Hematopoietic multipotent progenitor cell treated with erythropoietin and hydrocortisone succinate and interleukin-3 and kit ligand, for 4 days (in vitro differentiated cells): Measurements from ENCODE around the gene EEF2.
"Not testable (repeated sequence)": the region's sequence is repeated elsewhere in the genome, so short reads cannot be mapped to it uniquely, and the experiment has no call there.

Experiments
- DNase-seq: peaks from one replicate; pipeline ENCODE4 v3.0.0-alpha.2; 2015

EEF2 gene

DNA sequence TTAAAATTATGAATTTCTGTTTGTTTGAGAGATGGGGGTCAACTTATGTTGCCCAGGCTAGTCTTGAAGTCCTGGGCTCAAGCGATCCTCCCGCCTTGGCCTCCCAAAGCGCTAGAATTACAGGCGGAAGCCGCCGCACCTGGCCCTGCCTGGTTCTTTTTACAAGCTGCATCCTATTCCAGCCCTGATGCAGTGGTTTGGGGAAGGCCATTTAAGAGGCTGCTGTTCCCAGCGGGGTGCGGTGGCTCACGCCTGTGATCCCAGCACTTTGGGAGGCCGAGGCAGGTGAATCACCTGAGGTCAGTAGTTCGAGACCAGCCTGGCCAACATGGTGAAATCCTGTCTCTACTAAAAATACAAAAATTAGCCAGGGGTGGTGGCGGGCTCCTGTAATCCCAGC is 17.3 kb downstream of the EEF2 start:
- DNase-seq, result not testable (repeated sequence)

DNA sequence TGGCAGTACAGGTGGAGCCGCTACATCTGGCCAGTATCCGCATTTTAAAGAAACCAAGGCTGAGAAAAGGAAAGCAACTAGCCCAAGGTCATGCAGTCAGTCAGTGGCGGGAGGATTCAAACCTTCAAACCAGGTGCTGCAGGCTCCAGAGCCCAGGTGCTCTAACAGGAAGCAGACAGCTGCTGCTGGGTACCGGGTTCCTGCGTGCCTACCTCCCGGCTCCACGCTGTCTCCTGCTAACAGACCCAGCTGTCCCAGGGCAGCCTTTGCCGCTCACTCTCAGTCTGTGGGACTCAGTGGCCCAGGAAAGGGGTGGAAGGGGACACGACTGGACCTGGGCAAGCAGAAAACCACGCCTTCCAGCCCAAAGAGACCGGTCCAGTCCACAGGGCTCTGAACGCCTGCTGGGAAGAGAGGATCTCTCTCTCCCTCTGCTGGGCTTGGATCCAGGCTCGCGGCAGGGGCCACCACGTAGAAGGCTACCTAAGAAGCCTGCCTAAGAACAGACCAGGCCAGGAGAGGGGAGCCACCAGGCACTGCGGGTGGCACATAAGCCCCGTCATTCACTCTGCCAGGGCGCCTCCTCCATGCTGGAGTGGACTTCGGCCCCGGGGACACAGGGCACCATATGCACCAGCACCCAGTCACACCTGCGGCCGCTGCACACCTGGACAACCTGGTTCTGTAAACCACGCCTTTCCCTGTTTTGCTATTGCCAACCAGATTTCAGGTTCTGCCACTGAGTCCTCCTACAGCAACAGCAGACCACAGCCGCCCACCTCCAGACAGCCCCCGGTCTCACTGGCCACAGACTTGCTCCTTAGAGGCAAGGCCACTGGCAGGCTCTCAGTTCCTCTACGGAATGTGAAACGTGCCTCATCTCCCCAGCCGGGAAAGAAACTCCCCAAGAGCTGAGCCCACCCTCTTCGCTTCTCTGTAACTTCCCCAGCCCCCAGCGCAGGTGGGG is 18.9 kb downstream of the EEF2 start:
- DNase-seq, result no peak

- DNase-seq, result no peak
Observed at GRCh38 chr19:3964256-3965194, 20.7 kb downstream of the EEF2 start.

- DNase-seq, result no peak
Observed at GRCh38 chr19:3963458-3964255, 21.6 kb downstream of the EEF2 start.

GRCh38 chr19:3961007-3961406 is 24.3 kb downstream of the EEF2 start:
- no peak for DNase-seq

DNA sequence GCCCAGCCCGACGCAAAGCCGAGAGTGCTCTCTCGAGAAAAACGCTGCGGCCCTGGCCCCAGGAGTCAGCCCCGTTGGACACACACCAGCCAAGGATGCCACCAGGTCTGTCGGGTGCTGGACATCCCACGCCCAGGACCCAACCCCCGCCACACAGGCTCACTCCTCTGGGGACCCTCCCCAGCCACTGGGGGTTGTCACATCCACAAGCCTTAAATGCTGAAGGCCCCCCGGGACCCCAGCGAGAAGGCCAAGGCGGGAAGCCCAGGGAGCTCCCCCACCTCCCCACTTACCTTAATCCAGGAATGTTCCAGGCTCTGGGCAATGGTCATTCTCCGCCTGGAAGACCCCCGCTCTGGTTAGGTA is 25.5 kb downstream of the EEF2 start:
- no peak for DNase-seq

DNA sequence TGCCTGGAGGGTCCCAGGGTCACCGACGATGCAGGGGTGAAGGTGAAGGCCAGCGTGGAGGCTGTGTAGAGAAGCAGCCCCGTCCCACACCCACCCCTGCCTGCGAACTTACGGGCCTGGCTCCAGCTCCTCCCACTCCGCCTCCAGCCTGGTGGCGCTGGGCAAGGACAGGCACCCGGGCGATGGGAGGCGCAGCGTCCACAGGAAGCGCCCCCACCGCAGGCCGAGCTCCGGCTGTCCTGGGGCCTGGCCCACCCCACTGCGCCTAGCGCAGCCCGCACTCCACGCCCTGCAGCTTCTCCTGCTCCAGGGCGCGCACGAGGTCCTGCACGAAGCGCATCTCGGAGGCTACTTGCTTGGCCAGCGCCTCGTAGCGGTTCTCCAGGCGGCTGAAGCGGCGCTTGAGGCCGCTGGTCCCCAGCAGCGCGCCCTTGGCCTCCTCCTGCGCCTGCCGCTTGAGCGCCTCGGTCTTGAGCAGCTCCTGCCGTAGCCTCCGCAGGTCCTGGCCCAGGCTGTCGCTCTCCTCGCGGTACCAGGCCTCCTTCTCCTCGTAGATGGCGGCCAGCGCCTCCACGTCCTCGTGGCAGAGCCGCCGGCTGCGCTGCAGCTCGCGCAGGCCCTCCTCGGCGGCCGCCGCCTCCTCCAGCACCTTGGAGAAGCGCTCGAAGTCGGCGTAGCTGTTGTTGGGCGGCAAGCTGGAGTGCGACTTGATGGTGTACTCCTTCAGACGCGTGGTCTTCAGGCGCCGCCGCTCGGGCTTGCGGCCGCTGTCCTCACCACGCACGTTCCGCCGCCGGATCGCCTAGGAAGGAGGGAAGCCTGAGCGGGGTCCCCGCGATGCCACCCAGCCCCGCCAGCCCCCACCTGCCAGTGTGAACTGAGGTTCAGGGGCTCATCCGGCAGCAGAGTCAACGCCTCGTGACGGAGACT is 26.2 kb downstream of the EEF2 start:
- no peak for DNase-seq

GRCh38 chr19:3955688-3956087 is 29.6 kb downstream of the EEF2 start:
- no peak for DNase-seq

GRCh38 chr19:3955276-3955675 is 30.0 kb downstream of the EEF2 start:
- not testable (repeated sequence) for DNase-seq

DNA sequence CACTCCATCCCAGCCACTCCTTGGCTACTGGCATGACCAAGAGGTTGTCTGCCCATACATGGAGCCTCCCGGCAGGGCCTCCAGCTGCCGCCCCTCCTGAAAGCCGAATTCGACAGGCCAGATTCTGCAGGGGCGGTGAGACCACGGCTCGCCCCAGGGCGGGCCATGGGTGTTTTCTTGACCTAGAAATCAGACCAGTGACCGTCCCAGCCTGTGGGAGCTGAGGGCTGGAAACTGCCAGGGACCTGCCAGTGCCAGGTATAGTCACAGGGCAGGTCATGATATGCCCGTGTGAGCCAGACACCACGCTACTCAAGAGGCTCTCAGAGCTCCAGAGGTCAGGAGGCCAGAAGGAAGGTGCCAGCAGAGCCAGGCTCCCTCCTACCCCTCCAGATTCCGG is 31.2 kb downstream of the EEF2 start:
- DNase-seq, result no peak

DNA sequence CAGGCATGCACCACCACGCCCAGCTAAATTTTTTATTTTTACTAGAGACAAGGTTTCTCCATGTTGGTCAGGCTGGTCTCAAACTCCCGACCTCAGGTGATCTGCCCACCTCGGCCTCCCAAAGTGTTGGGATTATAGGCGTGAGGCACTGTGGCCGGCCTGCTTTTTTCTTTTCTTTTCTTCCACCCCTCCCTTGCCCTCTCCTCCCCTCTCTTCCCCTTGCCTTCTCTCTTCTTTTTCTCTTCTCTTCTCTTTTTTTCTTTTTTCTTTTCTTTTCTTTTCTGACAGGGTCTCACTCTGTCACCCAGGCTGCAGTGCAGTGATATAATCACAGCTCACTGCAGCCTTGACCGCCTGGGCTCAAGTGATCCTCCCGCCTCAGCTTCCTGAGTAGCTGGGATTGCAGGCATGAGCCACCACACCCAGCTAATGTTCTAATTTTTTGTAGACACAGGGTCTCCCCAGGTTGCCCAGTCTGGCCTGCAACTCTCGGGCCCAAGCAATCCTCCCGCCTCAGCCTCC is 32.4 kb downstream of the EEF2 start:
- not testable (repeated sequence) for DNase-seq

GRCh38 chr19:3950871-3951861 is 34.1 kb downstream of the EEF2 start:
- DNase-seq, result peak; percentile 96

GRCh38 chr19:3949997-3950859 is 35.0 kb downstream of the EEF2 start:
- DNase-seq, result peak; percentile 65

DNA sequence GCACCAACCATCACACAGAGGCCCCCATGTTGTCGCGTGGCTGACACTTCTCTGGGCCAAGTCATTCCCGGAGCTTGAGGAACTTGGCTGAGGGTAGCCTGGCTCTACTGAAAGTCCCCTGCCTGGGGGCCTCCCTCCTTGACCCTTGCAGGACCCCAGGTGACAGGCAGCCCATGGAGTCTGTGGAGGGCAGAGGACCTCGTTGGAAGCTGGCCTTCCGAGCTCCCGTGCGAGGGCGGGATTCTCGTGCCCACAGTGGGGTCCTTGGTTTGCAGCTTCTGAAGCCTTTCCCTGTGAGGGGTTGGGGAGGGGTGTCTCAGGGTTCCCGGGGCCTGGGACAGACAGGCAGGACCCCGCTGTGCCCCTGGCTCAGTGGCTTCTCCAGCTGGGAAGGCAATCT is 36.0 kb downstream of the EEF2 start:
- no peak for DNase-seq

DNA sequence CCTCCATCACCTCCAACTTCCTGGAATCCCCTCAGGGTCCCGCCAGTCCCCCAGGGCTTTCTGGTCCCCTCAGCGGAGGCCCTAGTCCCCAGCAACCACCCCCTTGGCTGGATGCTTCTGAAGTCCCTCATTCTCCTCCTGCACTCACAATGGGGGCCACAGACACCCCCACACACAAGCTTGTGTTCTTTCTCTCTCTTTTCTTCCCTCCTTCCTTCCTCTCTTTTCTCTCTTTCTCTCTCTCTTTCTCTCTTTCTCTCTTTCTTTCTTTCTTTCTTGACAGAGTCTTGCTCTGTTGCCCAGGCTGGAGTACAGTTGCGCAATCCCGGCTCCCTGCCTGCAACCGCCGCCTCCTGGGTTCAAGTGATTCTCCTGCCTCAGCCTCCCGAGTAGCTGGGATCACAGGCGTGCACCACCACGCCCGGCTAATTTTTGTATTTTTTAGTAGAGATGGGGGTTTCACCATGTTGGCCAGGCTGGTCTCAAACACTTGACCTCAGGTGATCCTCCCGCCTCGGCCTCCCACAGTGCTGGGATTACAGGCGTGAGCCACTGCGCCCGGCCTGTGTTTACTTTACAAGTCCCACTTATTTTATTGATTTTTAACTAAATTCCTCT is 37.8 kb downstream of the EEF2 start:
- DNase-seq, result not testable (repeated sequence)

DNA sequence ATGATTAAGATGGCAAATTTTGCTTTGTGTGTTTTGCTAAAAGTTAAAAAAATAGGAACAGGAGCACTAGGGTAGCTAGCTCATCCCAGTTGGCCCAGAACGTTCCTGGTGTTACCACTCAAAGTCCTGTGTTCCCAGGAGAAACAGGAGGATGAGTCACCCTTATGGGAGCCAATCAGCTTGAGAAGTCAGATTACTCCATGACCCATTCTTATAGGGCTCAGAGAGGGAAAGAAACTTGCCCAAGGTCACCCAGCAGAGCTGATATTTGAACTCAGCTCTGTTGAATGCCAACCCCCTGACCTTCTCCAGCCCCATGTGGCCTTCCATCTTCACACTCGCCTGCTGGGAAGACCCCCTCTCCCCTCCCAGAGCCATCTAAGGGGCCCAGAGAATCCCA is 39.4 kb downstream of the EEF2 start:
- DNase-seq, result no peak

DNA sequence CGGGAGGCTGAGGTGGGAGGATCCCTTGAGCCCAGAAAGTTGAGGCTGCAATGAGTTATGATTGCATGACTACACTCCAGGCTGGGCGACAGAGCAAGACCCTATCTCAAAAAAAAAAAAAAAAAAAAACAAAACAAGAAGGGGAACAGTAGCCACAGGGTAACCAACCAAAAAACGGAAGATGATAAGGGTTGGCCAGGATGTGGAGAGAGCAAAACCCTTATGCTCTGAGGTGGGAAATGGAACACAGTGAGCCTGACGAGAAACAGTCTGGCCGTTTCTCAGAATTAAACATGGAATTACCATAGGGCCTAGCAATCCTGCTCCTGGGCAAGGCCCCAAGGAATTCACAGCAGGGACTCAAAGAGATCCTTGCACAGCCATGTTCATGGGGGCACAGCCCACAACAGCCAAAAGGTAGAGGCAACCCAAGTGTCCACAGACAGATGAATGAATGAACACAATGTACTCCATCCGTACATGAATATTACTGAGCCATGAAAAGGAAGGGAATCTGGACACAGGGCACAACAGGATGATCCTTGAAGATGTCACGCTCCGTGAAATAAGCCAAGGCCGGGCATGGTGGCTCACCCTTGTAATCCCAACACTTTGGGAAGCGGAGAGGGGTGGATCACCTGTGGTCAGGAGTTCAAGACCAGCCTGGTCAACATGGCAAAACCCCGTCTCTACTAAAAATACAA is 41.1 kb downstream of the EEF2 start:
- DNase-seq, result peak; percentile 86
